HG03066 (cell line): ENCODE data around the gene ZNF83.
"Not testable (repeated sequence)": the region's sequence is repeated elsewhere in the genome, so short reads cannot be mapped to it uniquely, and the experiment has no call there.

Source experiments
- ATAC-seq: cut with Tn5 transposase; IDR thresholded peaks from one replicate; pipeline ENCODE4 v1.9.1; 2021; ENCODE audit warnings: low read depth; ENCODE audit not compliant: unreplicated experiment

The ZNF83 gene

DNA sequence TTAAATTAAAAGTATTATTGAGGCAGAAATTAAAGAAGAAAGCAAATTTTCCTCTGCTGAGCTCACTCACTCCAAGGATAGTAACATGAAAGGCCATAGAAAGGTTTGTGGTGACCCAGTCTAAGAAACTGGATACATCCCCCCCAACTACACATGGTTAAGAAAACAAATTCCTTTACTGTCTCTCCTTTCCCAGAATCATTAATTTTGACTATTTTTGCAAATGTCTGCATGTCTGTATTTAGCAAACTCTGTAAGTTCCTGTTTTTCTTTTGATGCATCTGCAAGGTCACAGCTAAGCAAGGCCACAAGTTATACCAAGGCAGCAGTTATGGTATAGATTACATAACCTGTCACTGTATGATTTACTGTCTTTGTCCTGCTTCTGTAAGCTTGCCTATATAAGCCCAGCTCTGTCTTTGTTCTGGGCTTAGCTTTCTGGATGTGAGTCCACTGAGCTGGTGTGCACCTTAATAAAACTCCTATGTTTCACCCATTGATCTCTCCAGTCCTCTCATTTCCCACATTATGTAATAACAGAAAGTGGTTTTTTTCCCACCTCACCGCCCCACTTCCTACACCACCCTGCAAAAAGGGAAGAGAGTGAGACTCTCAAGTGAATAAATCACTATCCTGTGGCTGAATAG is 8.5 kb upstream of the ZNF83 start:
- no peak for ATAC-seq

DNA sequence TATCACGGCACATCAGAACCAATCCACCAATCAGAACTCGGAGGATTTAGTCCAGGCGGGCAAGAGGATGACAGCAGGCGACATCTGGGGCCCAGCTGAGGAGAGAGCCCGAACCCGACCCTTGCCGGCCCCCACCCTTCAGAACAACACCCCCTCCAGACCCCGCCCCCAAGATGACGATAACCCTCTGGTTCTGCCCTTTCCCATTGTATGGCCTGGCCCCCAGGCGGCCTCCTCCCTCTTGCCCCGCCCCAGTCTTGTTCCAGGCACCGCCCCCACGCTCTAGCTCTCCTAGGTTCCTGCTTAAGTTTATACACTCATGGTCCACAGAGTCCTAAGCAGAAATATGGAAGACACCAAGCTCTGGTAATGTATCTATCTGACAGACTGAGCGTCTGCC is 2.8 kb upstream of the ZNF83 start:
- no peak for ATAC-seq

DNA sequence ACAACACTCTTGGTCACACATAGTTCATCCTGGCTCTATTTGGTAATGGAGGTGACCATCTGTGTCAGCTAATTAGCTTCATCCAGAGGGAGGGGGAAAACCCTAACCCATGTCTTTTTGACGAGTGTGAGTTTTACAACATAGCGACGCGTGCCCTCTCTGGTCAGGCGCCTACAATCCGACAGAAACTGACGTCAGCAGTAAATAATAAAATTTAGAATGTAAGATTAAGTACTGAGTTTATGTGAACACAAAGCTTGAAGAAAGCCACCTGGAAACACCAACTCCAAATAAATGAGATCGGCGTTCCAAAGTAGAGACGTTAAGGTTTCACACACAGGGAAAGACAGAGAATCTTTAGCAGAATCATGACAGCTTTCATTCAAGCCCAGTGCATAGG is 1.8 kb upstream of the ZNF83 start:
- ATAC-seq = no peak

DNA sequence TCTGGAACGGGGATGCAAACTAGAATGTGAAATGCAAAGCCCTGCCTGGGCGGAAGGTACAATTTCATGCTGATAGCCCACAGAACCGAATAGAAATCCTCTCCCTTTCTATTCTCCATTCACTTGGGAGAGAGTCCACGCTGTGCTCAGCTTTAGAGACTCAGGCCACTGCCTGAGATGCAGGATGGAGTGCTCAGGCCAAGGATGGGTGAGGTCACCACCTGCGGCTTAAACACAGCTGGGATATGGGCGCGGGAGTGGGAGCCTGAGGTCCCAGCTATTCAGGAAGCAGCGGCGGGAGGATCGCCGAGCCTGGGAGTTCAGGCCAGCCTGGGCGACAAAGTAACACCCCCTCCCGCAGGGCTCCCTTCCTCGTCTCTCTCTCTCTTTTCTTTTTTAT is 446 bp upstream of the ZNF83 start:
- ATAC-seq = no peak

DNA sequence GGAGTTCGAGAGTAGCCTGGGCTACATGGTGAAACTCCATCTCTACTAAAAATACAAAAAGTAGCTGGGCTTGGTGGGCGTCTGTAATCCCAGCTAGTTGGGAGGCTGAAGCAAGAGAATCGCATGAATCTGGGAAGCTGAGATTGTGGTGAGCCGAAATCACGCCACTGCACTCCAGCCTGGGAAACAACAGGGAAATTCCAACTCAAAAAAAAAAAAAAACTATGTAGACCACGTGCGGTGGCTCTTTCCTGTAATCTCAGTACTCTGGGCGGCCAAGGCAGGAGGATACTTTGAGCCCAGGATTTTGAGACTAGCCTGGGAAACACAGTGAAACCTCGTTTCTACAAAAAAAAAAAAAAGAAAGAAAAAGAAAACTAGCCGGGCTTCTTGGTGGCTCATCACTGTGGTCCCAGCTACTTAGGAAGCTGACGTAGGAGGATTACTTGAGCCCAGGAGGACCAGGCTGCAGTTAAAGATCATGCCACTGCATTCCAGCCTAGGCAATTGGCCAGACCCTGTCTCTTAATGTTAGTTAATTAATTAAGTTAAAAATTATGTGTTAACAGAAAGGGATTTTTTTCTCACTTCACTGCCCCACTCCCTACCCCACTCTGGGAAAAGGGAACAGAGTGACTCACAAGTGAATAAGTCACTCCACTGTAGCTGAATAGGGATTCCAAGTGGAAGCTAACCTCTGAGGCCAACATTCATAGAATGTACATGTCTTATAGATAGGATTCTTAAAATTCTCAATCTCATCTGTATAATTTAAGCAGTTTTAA is 2.2 kb downstream of the ZNF83 start:
- no peak for ATAC-seq

DNA sequence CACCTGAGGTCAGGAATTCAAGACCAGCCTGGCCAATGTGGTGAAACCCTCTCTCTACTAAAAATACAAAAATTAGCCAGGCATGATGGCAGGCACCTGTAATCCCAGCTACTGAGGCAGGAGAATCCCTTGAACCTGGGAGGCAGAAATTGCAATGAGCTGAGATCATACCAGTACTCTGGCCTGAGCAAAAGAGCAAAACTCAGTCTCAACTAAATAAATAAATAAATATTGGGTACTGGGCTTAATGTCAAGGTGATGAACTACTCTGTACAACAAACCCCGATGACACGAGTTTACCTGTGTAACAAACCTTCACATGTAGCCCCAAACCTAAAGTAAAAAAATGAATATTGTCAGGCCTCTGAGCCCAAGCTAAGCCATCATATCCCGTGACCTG is 10.7 kb downstream of the ZNF83 start:
- not testable (repeated sequence) for ATAC-seq

DNA sequence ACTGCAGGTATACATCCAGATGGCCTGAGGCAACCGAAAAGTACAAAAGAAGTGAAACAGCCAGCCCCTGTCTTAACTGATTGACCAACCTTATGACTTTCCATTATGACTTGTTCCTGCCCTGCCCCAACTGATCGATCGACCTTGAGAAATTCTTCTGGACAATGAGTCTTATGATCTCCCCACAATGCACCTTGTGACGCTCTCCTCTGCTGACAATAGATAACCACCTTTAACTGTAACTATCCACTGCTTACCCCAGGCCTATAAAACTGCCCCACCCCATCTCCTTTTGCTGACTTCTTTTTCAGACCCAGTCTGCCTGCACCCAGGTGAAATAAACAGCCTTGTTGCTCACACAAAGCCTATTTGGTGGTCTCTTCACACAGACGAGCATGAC is 11.2 kb downstream of the ZNF83 start:
- no peak for ATAC-seq

DNA sequence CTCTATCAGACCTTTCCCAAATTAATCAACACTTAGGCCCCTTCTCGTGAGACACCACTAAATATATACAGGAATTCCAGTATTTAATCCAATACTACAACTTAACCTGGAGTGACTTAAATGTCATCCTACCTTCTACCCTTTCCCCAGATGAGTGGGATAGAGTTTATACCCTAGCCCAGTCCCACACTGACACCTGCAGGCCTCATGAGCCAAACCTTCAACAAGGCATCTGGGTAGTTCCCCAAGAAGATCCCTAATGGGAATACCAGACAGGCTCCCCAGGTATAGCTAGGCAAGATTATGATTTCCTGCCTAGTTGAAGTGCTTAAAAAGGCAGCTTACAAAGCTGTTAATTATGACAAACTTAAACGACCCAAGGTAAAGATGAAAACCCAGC is 15.9 kb downstream of the ZNF83 start:
- no peak for ATAC-seq

DNA sequence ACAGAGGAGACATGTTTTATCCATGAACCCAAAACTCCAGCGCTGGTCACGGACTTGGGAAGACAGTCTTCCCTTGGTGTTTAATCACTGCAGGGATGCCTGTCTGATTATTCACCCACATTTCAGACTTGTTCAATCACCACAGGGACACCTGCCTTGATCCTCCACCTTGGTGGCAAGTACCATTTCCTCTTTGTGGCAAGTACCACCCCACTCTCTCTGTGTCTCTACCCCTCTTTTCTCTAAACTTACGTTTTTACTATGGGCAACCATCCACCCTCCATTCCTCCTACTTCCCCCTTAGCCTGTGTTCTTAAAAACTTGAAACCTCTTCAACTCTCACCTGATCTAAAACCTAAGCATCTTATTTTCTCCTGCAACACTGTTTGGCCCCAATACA is 16.8 kb downstream of the ZNF83 start:
- no peak for ATAC-seq

DNA sequence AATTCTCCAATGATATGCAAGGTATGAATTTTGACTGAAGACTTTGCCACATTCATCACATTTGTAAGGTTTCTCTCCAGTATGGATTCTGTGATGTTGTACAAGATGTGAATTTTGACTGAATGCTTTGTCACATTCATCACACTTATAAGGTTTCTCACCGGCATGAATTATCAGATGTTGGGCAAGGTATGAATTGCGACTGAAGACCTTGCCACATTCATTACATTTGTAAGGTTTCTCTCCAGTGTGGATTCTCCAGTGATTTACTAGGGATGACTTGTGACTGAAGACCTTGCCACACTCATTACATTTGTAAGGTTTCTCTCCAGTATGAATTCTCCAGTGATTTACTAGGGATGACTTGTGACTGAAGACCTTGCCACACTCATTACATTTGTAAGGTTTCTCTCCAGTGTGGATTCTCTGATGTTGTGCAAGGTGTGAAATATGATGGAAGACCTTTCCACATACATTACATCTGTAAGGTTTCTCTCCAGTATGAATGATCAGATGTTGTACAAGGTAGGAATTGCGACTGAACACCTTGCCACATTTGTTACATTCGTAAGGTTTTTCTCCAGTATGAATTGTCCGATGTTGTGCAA is 24.8 kb downstream of the ZNF83 start:
- no peak for ATAC-seq

DNA sequence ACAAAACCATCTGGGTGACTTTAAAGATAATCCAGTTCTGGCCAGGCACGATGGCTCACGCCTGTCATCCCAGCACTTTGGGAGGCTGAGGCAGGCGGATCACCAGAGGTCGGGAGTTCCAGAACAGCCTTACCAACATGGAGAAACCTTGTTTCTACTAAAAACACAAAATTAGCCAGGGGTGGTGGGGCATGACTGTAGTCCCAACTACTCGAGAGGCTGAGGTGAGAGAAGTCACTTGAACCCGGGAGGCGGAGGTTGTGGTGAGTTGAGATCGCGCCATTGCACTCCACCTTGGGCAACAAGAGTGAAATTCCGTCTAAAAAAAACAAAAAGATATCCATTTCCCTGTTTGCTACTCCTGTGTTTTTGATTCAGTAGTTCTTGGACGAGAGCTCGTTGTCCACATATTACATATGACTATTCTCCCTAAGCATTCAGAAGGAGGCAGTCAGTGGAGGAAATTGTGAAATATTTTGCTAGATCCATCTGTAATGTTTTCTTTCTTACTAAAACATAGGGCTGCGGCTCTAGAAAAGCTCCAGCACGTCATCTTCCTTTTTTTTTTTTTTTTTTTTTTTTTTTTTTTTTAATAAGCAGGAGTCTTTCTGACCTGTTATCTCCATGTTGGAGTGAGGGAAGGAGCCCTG is 34.5 kb downstream of the ZNF83 start:
- ATAC-seq = no peak

DNA sequence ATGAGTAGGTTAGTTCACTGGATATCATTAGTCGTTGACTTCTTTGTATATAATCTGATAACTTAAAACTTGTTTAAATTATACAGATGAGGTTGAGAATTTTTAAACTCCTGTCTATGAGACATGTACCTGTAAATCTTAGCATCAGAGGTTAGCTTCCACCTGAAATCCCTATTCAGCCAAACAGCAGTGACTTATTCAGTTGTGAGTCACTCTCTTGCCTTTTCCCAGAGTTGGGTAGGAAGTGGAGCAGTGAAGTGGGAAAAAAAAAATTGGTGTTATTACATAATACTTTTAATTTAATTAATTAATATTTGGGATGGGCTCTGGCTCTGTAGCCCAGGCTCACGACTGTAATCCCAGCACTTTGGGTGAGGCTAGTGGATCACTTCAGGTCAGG is 35.2 kb downstream of the ZNF83 start:
- no peak for ATAC-seq

DNA sequence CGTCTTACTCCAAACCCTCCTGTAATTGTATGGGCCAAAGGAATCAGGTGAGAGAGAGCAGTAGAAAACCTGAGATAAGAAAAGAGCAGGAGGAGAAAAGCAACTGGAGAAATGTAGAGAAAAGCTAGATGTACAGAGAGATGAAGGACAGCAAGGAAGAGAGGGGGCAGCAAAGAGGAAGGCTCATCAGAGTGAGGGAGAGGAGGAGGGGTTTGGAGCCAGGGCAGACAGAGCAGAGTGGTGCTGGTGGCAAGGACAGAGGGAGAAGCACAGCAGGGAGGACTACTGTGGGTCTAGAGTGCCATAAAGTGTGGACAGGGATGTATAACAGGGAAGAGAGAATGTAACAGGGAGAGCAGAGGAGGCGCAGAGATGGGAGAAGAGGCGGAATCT is 36.2 kb downstream of the ZNF83 start:
- not testable (repeated sequence) for ATAC-seq

DNA sequence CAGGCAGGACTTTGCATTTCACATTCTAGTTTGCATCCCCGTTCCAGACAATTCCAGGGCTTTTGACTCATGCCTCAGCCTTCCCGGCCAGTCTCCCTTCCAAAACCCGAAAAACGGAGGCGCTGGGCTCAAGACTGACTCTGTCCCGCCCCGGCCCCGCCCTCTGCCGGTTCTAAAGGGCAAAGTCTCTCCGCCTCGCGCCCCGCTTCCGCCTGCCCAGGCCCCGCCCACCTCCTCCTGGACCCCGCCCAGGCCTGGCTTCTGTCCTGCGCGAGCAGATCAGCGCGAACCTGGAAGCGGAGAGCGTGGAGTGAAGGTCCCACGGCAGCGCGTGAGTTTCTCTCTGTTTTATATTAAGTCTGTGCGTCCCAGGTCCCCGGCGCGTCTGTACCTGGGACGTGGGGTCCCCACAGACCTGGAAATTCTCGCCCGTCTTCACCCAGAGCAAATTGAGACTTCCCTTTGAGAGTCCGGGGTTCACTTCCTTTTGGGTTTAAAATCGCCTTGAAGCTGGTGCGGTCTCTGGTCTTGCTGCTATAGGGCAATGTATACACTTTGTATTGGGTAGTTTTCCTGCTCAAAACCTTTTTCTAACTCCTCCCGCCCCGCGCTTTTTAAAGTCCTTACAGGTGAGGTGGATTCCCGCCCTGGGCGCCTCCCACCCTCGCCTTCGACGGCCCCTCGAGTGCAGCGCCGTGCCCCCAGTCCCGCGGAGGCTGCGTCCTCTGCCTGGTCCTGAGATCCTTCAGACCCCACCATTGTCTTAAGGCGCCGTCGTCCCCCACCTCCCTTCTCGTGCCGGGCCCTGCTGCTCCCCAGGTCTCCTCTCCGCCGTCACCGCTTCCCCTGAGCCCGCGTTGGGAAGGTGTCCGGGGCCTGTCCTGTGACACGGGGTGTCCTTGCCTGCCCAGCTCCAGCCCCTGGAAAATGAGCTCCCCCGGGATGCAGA is 36.9 kb downstream of the ZNF83 start:
- ATAC-seq = peak; percentile 91

DNA sequence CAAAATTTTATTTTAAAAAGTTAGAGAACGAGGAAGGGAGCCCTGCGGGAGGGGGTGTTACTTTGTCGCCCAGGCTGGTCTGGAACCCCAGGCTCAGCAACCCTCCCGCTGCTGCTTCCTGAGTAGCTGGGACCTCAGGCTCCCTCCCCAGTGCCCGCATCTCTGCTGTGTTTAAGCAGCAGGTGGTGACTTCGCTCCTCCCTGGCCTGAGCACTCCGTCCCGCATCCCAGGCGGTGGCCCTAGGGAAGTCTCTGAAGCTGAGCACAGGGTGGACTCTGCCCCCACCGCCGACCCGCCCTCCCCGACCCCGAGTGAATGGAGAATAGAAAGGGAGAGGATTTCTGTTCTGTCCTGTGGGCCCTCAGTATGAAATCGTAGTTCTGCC is 37.5 kb downstream of the ZNF83 start:
- ATAC-seq = peak; percentile 22

DNA sequence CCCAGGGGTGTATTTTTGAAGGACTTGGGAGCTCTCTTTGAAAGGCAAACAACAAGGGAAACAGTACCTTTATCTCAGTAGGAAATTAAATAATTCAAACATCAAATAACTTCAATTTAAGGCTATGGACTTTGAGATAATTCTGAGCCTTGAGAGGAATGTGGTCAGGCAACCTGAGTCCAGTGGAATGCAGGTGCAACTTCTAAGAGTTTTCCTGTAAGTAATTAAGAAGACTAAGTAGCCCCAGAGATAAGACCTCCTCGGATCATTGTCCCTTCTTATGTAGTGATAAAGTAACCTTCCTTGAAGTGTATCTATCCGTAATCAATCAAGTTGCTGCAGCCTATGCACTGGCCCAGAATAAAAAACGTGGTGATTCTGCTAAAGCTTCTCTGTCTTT is 38.9 kb downstream of the ZNF83 start:
- ATAC-seq = no peak

DNA sequence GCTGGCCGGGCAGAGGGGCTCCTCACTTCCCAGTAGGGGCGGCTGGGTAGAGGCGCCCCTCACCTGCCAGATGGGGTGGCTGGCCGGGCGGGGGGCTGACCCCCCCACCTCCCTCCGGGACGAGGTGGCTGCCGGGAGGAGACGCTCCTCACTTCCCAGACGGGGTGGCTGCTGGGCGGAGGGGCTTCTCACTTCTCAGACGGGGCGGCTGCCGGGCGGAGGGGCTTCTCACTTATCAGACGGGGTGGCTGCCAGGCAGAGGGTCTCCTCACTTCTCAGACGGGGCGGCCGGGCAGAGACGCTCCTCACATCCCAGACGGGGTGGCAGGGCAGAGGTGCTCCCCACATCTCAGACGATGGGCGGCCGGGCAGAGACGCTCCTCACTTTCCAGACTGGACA is 44.7 kb downstream of the ZNF83 start:
- ATAC-seq = not testable (repeated sequence)

DNA sequence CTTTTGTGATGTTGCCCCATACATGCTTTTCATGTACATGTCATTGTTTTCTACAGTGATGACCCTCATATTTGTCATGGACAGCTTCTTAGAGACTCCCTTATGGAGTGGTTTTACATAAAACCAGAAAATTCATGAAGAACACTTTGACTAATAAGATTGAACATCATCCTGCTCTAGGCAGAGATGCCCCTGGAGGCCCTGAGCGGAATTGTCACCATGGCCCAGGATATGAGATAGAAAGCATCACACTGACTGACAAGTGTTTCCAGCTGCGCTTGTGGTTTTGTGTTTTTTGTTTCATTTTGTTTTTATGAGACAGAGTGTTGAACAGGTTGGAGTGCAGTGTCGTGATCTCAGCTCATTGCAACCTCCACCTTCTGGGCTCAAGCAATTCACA is 45.9 kb downstream of the ZNF83 start:
- ATAC-seq = no peak

DNA sequence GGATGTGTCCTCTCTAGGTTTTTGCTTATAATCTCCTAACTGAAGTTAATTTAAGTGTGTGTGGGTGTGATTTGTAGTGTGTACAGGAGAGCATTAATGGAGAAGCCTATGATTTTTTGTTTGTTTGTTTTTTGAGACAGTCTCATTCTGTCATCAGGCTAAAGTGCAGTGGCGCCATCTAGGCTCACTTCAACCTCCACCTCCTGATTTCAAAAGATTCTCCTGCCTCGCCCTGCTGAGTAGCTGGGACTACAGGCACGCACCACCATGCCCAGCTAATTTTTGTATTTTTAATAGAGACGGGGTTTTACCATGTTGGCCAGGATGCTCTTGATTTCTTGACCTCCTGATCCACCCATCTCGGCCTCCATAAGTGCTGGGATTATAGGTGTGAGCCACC is 47.4 kb downstream of the ZNF83 start:
- ATAC-seq = no peak

DNA sequence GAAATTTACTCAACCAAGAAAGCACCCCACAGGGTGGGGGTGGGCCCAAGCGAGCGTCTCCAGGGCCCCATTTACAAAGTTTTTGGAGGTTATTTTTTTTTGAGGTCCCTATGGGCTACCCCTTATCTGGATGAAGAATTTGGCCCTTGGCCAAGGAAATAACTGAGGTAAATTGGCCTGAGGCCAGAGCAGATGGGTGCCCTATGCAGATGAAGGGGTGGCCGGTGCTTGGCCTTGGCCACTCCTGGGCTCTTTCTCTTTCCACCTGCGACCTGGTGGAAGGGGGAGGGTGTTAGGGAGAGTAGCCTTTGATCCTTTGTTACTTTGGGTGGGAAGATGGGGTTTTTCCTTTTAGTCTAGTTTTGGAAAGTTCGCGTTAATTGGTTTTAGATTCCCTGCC is 52.6 kb downstream of the ZNF83 start:
- ATAC-seq = no peak
